Left lobe of liver (tissue), 2 donors: ENCODE results near the gene ESR2. TPM values are rescaled to one million over a fixed set of nuclear protein-coding genes. Genes with fewer than 3 reads are reported as not detected.
"Not testable (repeated sequence)": the region's sequence is repeated elsewhere in the genome, so short reads cannot be mapped to it uniquely, and the experiment has no call there.

Experiments used
- ATAC-seq: fragments of 200-7000 bp; cut with Tn5 transposase; one replicate; pipeline ENCODE4 v1.9.1; 2020; ENCODE audit warnings: mild to moderate bottlenecking, moderate library complexity
- DNase-seq: peaks from one replicate; pipeline ENCODE4 v3.0.0-alpha.2; 2020; ENCODE audit warnings: low spot score
- total RNA-seq: library from RNA; stranded (reverse); gene quantifications from one replicate; pipeline ENCODE4 v1.2.1, GENCODE V29; 2021
- donor health status: DM: no; HTN: no; CAD: no; lungs with moderate emphysema.
- donor health status: DM: no; HTN: yes; CAD: no.

Gene ESR2
- 0.08 TPM for total RNA-seq

GRCh38 chr14:64293976-64294671, at the start of gene ESR2:
TSS of gene ESR2 (minus strand) at chr14:64294371. CDS start at chr14:64282985, 11,386 bp downstream.
- peak; percentile 63 for ATAC-seq
- DNase-seq, result no peak

- no peak for DNase-seq
- no peak for ATAC-seq
These were observed 46.5 kb upstream of the ESR2 start for GRCh38 chr14:64340560-64341196.

GRCh38 chr14:64338616-64339316, 44.6 kb upstream of the ESR2 start:
- DNase-seq, result peak; percentile 83
- peak; percentile 86 for ATAC-seq

- ATAC-seq (peak; percentile 79), DNase-seq (peak; percentile 46)
These were observed 43.9 kb upstream of the ESR2 start for GRCh38 chr14:64337888-64338615.

GRCh38 chr14:64329149-64329548, 35.0 kb upstream of the ESR2 start:
- ATAC-seq, result peak; percentile 73
- DNase-seq, result no peak

- DNase-seq, result no peak
- no peak for ATAC-seq
These were observed 32.3 kb upstream of the ESR2 start for GRCh38 chr14:64326502-64326901.

GRCh38 chr14:64324895-64325294, 30.7 kb upstream of the ESR2 start:
- ATAC-seq (no peak), DNase-seq (no peak)

GRCh38 chr14:64324461-64324860, 30.3 kb upstream of the ESR2 start:
- no peak for DNase-seq
- ATAC-seq, result no peak

GRCh38 chr14:64320362-64320761, 26.2 kb upstream of the ESR2 start:
- not testable (repeated sequence) for ATAC-seq, DNase-seq

GRCh38 chr14:64318695-64319094, 24.5 kb upstream of the ESR2 start:
- not testable (repeated sequence) for DNase-seq
- ATAC-seq, result peak; percentile 15

- DNase-seq, result no peak
- ATAC-seq, result peak; percentile 93
These were observed 9.3 kb upstream of the ESR2 start for GRCh38 chr14:64303471-64303917.

- ATAC-seq (no peak), DNase-seq (no peak)
These were observed 4.6 kb upstream of the ESR2 start for GRCh38 chr14:64298773-64299172.

GRCh38 chr14:64296561-64296960, 2.4 kb upstream of the ESR2 start:
- ATAC-seq, result no peak
- no peak for DNase-seq

GRCh38 chr14:64294672-64295413, 672 bp upstream of the ESR2 start:
- ATAC-seq (peak; percentile 93), DNase-seq (peak; percentile 63)

- no peak for ATAC-seq
- no peak for DNase-seq
These were observed 2.0 kb downstream of the ESR2 start for GRCh38 chr14:64292197-64292596.

- ATAC-seq (no peak), DNase-seq (no peak)
These were observed 4.6 kb downstream of the ESR2 start for GRCh38 chr14:64289571-64289970.

- DNase-seq (no peak), ATAC-seq (no peak)
These were observed 12.4 kb downstream of the ESR2 start for GRCh38 chr14:64281805-64282204.

GRCh38 chr14:64279704-64280668, 14.2 kb downstream of the ESR2 start:
- no peak for ATAC-seq
- DNase-seq, result no peak

GRCh38 chr14:64278458-64278857, 15.7 kb downstream of the ESR2 start:
- DNase-seq (no peak), ATAC-seq (no peak)
